Gastroesophageal sphincter (tissue), 4 donors: Measurements from ENCODE around the gene MAML3. TPM values are rescaled to one million over a fixed set of nuclear protein-coding genes. Genes with fewer than 3 reads are reported as not detected.

ENCODE experiments used
- ATAC-seq: fragments of 150-250 bp; one replicate; pipeline ENCODE4 v1.9.1; 2016; ENCODE audit warnings: mild to moderate bottlenecking, moderate library complexity
- H3K27ac ChIP-seq, 4 donors: fragments of 200-600 bp; sonication (generic) in 3 of 4; 1 replicate in 3 of 4; 2 replicates in 1 of 4; pipeline ENCODE4 v1.5.1; 2016 to 2019
- H3K27me3 ChIP-seq: fragments of 200-600 bp; sonication (generic); one replicate; pipeline ENCODE4 v1.5.1; 2019
- H3K36me3 ChIP-seq, 2 donors: fragments of 200-600 bp; sonication (generic); one replicate each; pipeline ENCODE4 v1.5.1; 2019; ENCODE audit warnings: control low read depth in 1 of 2
- H3K4me1 ChIP-seq, 3 donors: fragments of 200-600 bp; sonication (generic); 1 replicate in 2 of 3; 2 replicates in 1 of 3; pipeline ENCODE4 v1.5.1; 2016 to 2019; ENCODE audit warnings: control low read depth in 2 of 3
- H3K4me3 ChIP-seq, 2 donors: fragments of 200-600 bp; sonication (generic); one replicate each; pipeline ENCODE4 v1.5.1; 2019; ENCODE audit warnings: mild to moderate bottlenecking in 1 of 2, moderate library complexity in 1 of 2
- H3K9me3 ChIP-seq, 3 donors: fragments of 200-600 bp; sonication (generic); one replicate each; pipeline ENCODE4 v1.5.1; 2017 to 2019; ENCODE audit warnings: control low read depth in 2 of 3
- EP300 ChIP-seq: sonication (generic); formaldehyde crosslinking; IDR thresholded peaks from one replicate; pipeline ENCODE4 v1.6.1; 2017; ENCODE audit warnings: antibody characterized with exemption, mild to moderate bottlenecking
- POLR2A ChIP-seq, 2 donors: fragments of 450-650 bp; IDR thresholded peaks; one replicate each; pipeline ENCODE4 v1.6.1; 2017; ENCODE audit warnings: antibody characterized with exemption in 2 of 2, mild to moderate bottlenecking in 2 of 2, moderate library complexity in 1 of 2
- POLR2AphosphoS5 ChIP-seq: sonication (generic); formaldehyde crosslinking; IDR thresholded peaks from one replicate; pipeline ENCODE4 v1.6.1; 2017; ENCODE audit warnings: antibody characterized with exemption
- WGBS, 2 donors: methylation state at CpG; one replicate each; pipeline ENCODE4 v1.1.5; 2018; ENCODE audit warnings: low coverage in 1 of 2; 5-methylcytosine and 5-hydroxymethylcytosine counted together
- total RNA-seq, 4 donors: library from RNA; depleted of rRNA; stranded (reverse); fragments of >200 nt; gene quantifications; one replicate each; pipeline ENCODE4 v1.1.0, GENCODE V29; 2016
- TF ChIP-seq, protein P1 (sequence below), 4 experiments: fragments of 200-600 bp in 2 of 4; fragments of 450-650 bp in 2 of 4; sonication (generic) in 1 of 4; IDR thresholded peaks; one replicate each; pipeline ENCODE4 v1.5.1; 2017 to 2019; ENCODE audit warnings: antibody characterized with exemption in 4 of 4, mild to moderate bottlenecking in 2 of 4, moderate library complexity in 2 of 4

MAML3 gene
- total RNA-seq, 4 donors from 2014 or later, result 5.3 to 10.6 (median 9.3) TPM

- Histone ChIP-seq H3K36me3 (no peaks in the 10 kb centered on the region), H3K9me3 (no peaks in the 10 kb centered on the region), H3K4me3 (no peak overlapping the region), H3K27me3 (no peaks in the 10 kb centered on the region), H3K27ac (peak overlapping the region; percentile 58 to 69 (median 62)), H3K4me1 (peaks cover 0 to 41% (median 17%) of the 10 kb centered on the region in 3 donors)
- 61 to 66% methylated on average over 2 to 3 of the region's 3 CpGs for WGBS, 2 donors
- no peak for ATAC-seq
- TF ChIP-seq EP300 (no peak), POLR2A (IDR thresholded peaks at IDR 0.05) (no peak)
These were observed 134.2 kb downstream of the MAML3 start for GRCh38 chr4:140019619-140020347.

GRCh38 chr4:140018931-140019618, 134.9 kb downstream of the MAML3 start:
- Histone ChIP-seq H3K36me3 (no peaks in the 10 kb centered on the region), H3K9me3 (no peaks in the 10 kb centered on the region), H3K27me3 (no peaks in the 10 kb centered on the region), H3K4me3 (no peak overlapping the region), H3K27ac (peak overlapping the region; percentile 58 to 69 (median 62)), H3K4me1 (peaks cover 0 to 41% (median 17%) of the 10 kb centered on the region in 3 donors)
- WGBS, 2 donors, result 60 to 69% methylated on average over 2 of the region's 3 CpGs
- TF ChIP-seq EP300 (no peak), POLR2A (IDR thresholded peaks at IDR 0.05) (no peak), POLR2AphosphoS5 (no peak)
- TF ChIP-seq, protein P1, sequence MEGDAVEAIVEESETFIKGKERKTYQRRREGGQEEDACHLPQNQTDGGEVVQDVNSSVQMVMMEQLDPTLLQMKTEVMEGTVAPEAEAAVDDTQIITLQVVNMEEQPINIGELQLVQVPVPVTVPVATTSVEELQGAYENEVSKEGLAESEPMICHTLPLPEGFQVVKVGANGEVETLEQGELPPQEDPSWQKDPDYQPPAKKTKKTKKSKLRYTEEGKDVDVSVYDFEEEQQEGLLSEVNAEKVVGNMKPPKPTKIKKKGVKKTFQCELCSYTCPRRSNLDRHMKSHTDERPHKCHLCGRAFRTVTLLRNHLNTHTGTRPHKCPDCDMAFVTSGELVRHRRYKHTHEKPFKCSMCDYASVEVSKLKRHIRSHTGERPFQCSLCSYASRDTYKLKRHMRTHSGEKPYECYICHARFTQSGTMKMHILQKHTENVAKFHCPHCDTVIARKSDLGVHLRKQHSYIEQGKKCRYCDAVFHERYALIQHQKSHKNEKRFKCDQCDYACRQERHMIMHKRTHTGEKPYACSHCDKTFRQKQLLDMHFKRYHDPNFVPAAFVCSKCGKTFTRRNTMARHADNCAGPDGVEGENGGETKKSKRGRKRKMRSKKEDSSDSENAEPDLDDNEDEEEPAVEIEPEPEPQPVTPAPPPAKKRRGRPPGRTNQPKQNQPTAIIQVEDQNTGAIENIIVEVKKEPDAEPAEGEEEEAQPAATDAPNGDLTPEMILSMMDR (IDR thresholded peaks at IDR 0.05), result no peak
- no peak for ATAC-seq

- ATAC-seq, result no peak
- H3K4me3 ChIP-seq, result no peak overlapping the region
- WGBS, 2 donors, result 85 to 91% methylated on average over 5 of the region's 5 CpGs
- H3K9me3 ChIP-seq, result no peaks in the 10 kb centered on the region
- no peaks in the 10 kb centered on the region for H3K27me3 ChIP-seq
- no peak for TF ChIP-seq POLR2AphosphoS5
- TF ChIP-seq POLR2A (IDR thresholded peaks at IDR 0.05), result no peak
- H3K27ac ChIP-seq, result no peak overlapping the region
- peaks cover 0 to 23% (median 4%) of the 10 kb centered on the region in 3 donors for H3K4me1 ChIP-seq
- H3K36me3 ChIP-seq, result no peaks in the 10 kb centered on the region
These were observed 139.7 kb downstream of the MAML3 start for GRCh38 chr4:140014284-140014683.

- Histone ChIP-seq H3K27ac (no peak overlapping the region), H3K36me3 (no peaks in the 10 kb centered on the region), H3K27me3 (no peaks in the 10 kb centered on the region), H3K9me3 (no peaks in the 10 kb centered on the region), H3K4me3 (no peak overlapping the region), H3K4me1 (peaks cover 0 to 12% (median 0%) of the 10 kb centered on the region in 3 donors)
- 54% methylated on average over 11 of the region's 11 CpGs for WGBS, 2 donors
- peak; percentile 72 for ATAC-seq
- TF ChIP-seq, protein P1 (IDR thresholded peaks at IDR 0.05), result peak; percentile 12 to 68 (median 50)
- no peak for TF ChIP-seq EP300
- peak; percentile 22 for TF ChIP-seq POLR2AphosphoS5
These were observed 141.1 kb downstream of the MAML3 start for GRCh38 chr4:140012688-140013486.

DNA sequence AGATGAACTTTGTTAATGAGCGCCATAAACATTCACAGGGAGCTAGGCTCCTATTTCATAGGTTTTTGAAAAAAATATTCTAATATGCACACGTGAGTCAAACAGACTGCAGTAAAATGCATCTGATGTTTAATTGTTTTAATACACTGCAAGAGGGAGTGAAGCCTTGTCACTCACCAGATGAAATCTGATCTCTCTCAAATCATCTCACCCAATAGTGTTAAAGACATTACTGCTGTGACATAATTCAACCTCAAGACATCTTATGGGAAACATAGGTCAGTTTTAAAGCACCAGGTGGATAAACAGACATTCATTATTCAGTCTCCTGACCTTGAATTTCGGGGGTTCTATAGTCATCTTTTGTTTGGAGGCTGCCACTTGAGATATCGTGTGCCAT, 148.3 kb downstream of the MAML3 start:
- Histone ChIP-seq H3K36me3 (no peaks in the 10 kb centered on the region), H3K27ac (no peak overlapping the region), H3K4me1 (peaks cover 3 to 31% (median 11%) of the 10 kb centered on the region in 3 donors), H3K27me3 (no peaks in the 10 kb centered on the region), H3K9me3 (no peaks in the 10 kb centered on the region), H3K4me3 (no peak overlapping the region)
- WGBS, 2 donors, result 78 to 84% methylated on average over 4 of the region's 4 CpGs
- no peak for ATAC-seq
- TF ChIP-seq, protein P1 (IDR thresholded peaks at IDR 0.05), result no peak
